Sigmoid colon (tissue), 7 donors: ENCODE data around the gene MYO5A. TPM values are rescaled to one million over a fixed set of nuclear protein-coding genes. Genes with fewer than 3 reads are reported as not detected.
"Not testable (repeated sequence)": the region's sequence is repeated elsewhere in the genome, so short reads cannot be mapped to it uniquely, and the experiment has no call there.

Source experiments
- DNase-seq: peaks from one replicate; pipeline ENCODE4 v3.0.0-alpha.2; 2019
- H3K27ac ChIP-seq, 4 donors: fragments of 200-600 bp; sonication (generic); one replicate each; pipeline ENCODE4 v1.5.1; 2016 to 2019; ENCODE audit warnings: mild to moderate bottlenecking in 1 of 4
- H3K27me3 ChIP-seq, 3 donors: fragments of 200-600 bp; sonication (generic); one replicate each; pipeline ENCODE4 v1.5.1; 2019; ENCODE audit warnings: mild to moderate bottlenecking in 1 of 3
- H3K36me3 ChIP-seq, 4 donors: fragments of 200-600 bp; sonication (generic); one replicate each; pipeline ENCODE4 v1.5.1; 2016 to 2019
- H3K4me1 ChIP-seq, 4 donors: fragments of 200-600 bp; sonication (generic); one replicate each; pipeline ENCODE4 v1.5.1; 2017 to 2019
- H3K4me3 ChIP-seq, 4 donors: fragments of 200-600 bp; sonication (generic); one replicate each; pipeline ENCODE4 v1.5.1; 2017 to 2019; ENCODE audit warnings: mild to moderate bottlenecking in 2 of 4, moderate library complexity in 1 of 4
- H3K9me3 ChIP-seq, 4 donors: fragments of 200-600 bp in 3 of 4; sonication (generic) in 3 of 4; one replicate each; pipeline versions ENCODE4 v1.5.1 to v1.6.1; 2013 to 2019
- EP300 ChIP-seq, 4 donors: sonication (generic); formaldehyde crosslinking; IDR thresholded peaks; one replicate each; pipeline ENCODE4 v1.6.1; 2017; ENCODE audit warnings: antibody characterized with exemption in 4 of 4
- POLR2A ChIP-seq, 2 donors: fragments of 450-650 bp; IDR thresholded peaks; one replicate each; pipeline ENCODE4 v1.6.1; 2016; ENCODE audit warnings: antibody characterized with exemption in 2 of 2, mild to moderate bottlenecking in 2 of 2, moderate library complexity in 2 of 2
- POLR2AphosphoS5 ChIP-seq, 4 donors: sonication (generic); formaldehyde crosslinking; IDR thresholded peaks; one replicate each; pipeline ENCODE4 v1.6.1; 2017; ENCODE audit warnings: antibody characterized with exemption in 4 of 4
- WGBS, 2 donors: extraction: QIAGEN DNeasy Blood & Tissue Kit; methylation state at CpG; one replicate each; pipeline ENCODE4 v1.1.7; 2013; 5-methylcytosine and 5-hydroxymethylcytosine counted together
- intact Hi-C: fragments of 100-400 bp; cut with DNase I; formaldehyde crosslinking; loops from one replicate; pipeline ENCODE4 v1.15.1; 2023
- polyA plus RNA-seq, 3 donors: library from polyadenylated mRNA; stranded (reverse); fragments of 200-250 nt; gene quantifications; one replicate each; pipeline ENCODE4 v1.2.3, GENCODE V29; 2013
- total RNA-seq, 4 donors: library from RNA; depleted of rRNA; stranded (reverse); fragments of >200 nt; gene quantifications; one replicate each; pipeline ENCODE4 v1.1.0, GENCODE V29; 2016
- TF ChIP-seq, protein P1 (sequence below), 4 experiments: fragments of 450-650 bp in 3 of 4; fragments of 200-600 bp in 1 of 4; IDR thresholded peaks; one replicate each; pipeline ENCODE4 v1.5.1; 2016 to 2019; ENCODE audit warnings: antibody characterized with exemption in 4 of 4, mild to moderate bottlenecking in 3 of 4, moderate library complexity in 2 of 4
- donor health status: healthy with polysubstance abuse.
- donor health status: Bipolar disorder and iron deficiency.
- donor health status: healthy.

Gene MYO5A
- total and polyA plus RNA-seq, 7 donors: 2.1 to 46.0 (median 23.5) TPM

- no peak for DNase-seq
- Histone ChIP-seq H3K36me3 (no peaks in the 10 kb centered on the region), H3K4me3 (no peak overlapping the region), H3K9me3 (no peaks in the 10 kb centered on the region), H3K4me1 (peaks cover 0 to 12% (median 0%) of the 10 kb centered on the region in 4 donors), H3K27ac (no peak overlapping the region), H3K27me3 (no peaks in the 10 kb centered on the region)
- intact Hi-C loops: no loop called here
- TF ChIP-seq POLR2AphosphoS5 (IDR thresholded peaks at IDR 0.05) (no peak), EP300 (IDR thresholded peaks at IDR 0.05) (no peak), POLR2A (IDR thresholded peaks at IDR 0.05) (no peak)
- TF ChIP-seq, protein P1, sequence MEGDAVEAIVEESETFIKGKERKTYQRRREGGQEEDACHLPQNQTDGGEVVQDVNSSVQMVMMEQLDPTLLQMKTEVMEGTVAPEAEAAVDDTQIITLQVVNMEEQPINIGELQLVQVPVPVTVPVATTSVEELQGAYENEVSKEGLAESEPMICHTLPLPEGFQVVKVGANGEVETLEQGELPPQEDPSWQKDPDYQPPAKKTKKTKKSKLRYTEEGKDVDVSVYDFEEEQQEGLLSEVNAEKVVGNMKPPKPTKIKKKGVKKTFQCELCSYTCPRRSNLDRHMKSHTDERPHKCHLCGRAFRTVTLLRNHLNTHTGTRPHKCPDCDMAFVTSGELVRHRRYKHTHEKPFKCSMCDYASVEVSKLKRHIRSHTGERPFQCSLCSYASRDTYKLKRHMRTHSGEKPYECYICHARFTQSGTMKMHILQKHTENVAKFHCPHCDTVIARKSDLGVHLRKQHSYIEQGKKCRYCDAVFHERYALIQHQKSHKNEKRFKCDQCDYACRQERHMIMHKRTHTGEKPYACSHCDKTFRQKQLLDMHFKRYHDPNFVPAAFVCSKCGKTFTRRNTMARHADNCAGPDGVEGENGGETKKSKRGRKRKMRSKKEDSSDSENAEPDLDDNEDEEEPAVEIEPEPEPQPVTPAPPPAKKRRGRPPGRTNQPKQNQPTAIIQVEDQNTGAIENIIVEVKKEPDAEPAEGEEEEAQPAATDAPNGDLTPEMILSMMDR (IDR thresholded peaks at IDR 0.05): no peak
Observed at GRCh38 chr15:52495125-52495524, 33.6 kb downstream of the MYO5A start.

DNA sequence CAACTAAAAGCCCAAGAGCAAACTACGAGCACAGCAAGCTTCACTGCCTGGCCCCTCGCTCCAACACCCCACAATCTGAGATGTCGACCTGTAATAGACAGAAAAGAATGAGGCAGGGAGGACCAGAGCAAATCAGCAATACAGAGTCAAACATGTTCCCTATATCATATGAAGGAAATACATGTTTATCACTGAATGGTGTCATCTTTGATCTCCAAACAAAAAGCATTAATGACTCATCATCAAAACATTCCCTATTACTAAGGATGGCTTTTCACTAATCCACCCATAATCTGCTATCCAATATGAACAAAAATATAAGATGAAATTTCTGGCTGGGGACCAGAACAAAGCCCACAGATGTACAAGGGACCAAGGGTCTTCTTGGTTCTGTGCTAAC lies 34.7 kb downstream of the MYO5A start:
- Histone ChIP-seq H3K9me3 (no peaks in the 10 kb centered on the region), H3K27me3 (no peaks in the 10 kb centered on the region), H3K36me3 (no peaks in the 10 kb centered on the region), H3K4me3 (no peak overlapping the region), H3K27ac (no peak overlapping the region), H3K4me1 (peaks cover 0 to 12% (median 0%) of the 10 kb centered on the region in 4 donors)
- intact Hi-C loops: no loop called here
- DNase-seq: no peak
- WGBS, 2 donors: 93 to 94% methylated on average over 3 of the region's 3 CpGs
- TF ChIP-seq POLR2AphosphoS5 (IDR thresholded peaks at IDR 0.05) (no peak), POLR2A (IDR thresholded peaks at IDR 0.05) (no peak), EP300 (IDR thresholded peaks at IDR 0.05) (no peak)
- TF ChIP-seq, protein P1 (IDR thresholded peaks at IDR 0.05): no peak

DNA sequence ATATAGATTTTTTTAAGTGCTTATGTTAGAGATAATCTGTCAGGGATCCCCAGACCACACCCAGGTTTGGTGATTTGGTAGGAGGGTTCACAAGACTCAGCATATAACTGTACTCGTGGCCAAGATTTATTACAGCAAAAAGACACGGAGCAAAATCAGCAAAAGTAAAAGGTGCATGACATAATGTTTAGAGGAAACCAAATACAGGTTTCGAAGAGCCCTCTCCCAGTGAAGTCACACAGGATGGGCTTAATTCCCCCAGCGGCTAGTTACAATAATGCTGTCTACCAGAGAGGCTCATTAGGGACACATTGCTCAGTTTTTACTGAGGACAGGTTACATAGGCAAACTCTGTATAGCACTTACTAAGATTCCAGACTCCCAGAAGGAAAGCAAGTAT lies 36.5 kb downstream of the MYO5A start:
- intact Hi-C loops: no loop called here
- Histone ChIP-seq H3K36me3 (no peaks in the 10 kb centered on the region), H3K4me3 (no peak overlapping the region), H3K27me3 (no peaks in the 10 kb centered on the region), H3K4me1 (peaks cover 0 to 12% (median 2%) of the 10 kb centered on the region in 4 donors), H3K27ac (no peak overlapping the region), H3K9me3 (no peaks in the 10 kb centered on the region)
- WGBS, 2 donors: 80 to 86% methylated on average over 4 of the region's 4 CpGs
- DNase-seq: no peak
- TF ChIP-seq POLR2AphosphoS5 (IDR thresholded peaks at IDR 0.05): no peak

- H3K4me1 ChIP-seq: peaks cover 0 to 12% (median 2%) of the 10 kb centered on the region in 4 donors
- H3K27me3 ChIP-seq: no peaks in the 10 kb centered on the region
- H3K27ac ChIP-seq: no peak overlapping the region
- no peaks in the 10 kb centered on the region for H3K9me3 ChIP-seq
- no peaks in the 10 kb centered on the region for H3K36me3 ChIP-seq
- no peak overlapping the region for H3K4me3 ChIP-seq
- TF ChIP-seq POLR2AphosphoS5 (IDR thresholded peaks at IDR 0.05) (no peak), EP300 (IDR thresholded peaks at IDR 0.05) (no peak), POLR2A (IDR thresholded peaks at IDR 0.05) (no peak)
- TF ChIP-seq, protein P1 (IDR thresholded peaks at IDR 0.05): no peak
- intact Hi-C loops: no loop called here
- DNase-seq: no peak
- WGBS, 2 donors: 75 to 82% methylated on average over 4 of the region's 4 CpGs
Observed at GRCh38 chr15:52491472-52491871, 37.2 kb downstream of the MYO5A start.

GRCh38 chr15:52489430-52489829 lies 39.2 kb downstream of the MYO5A start:
- H3K4me3 ChIP-seq, H3K9me3 ChIP-seq, H3K27ac ChIP-seq, H3K27me3 ChIP-seq, DNase-seq, H3K36me3 ChIP-seq, intact Hi-C loops: not testable (repeated sequence)
- 19 to 78% methylated on average over 4 of the region's 4 CpGs for WGBS, 2 donors
- peaks cover 0 to 12% (median 5%) of the 10 kb centered on the region in 4 donors for H3K4me1 ChIP-seq

- peaks cover 0 to 12% (median 6%) of the 10 kb centered on the region in 4 donors for H3K4me1 ChIP-seq
- no peak for DNase-seq
- H3K4me3 ChIP-seq: no peak overlapping the region
- intact Hi-C loops: no loop called here
- no peak overlapping the region for H3K27ac ChIP-seq
- TF ChIP-seq POLR2A (IDR thresholded peaks at IDR 0.05) (no peak), POLR2AphosphoS5 (IDR thresholded peaks at IDR 0.05) (no peak), EP300 (IDR thresholded peaks at IDR 0.05) (no peak)
- TF ChIP-seq, protein P1 (IDR thresholded peaks at IDR 0.05): no peak
- no peaks in the 10 kb centered on the region for H3K27me3 ChIP-seq
- WGBS, 2 donors: 32 to 66% methylated on average over 2 of the region's 2 CpGs
- no peaks in the 10 kb centered on the region for H3K9me3 ChIP-seq
- H3K36me3 ChIP-seq: no peaks in the 10 kb centered on the region
Observed at GRCh38 chr15:52488830-52489229, 39.9 kb downstream of the MYO5A start.
